HepG2 (cell line): ENCODE measurements around the gene ATRAID. TPM values are rescaled to one million over a fixed set of nuclear protein-coding genes. Genes with fewer than 3 reads are reported as not detected.

ENCODE experiments used
- CCDC6 ChIP-seq: sonication (generic); formaldehyde crosslinking; IDR thresholded peaks from 2 replicates; pipeline ENCODE4 v1.8.1; 2022; ENCODE audit warnings: mild to moderate bottlenecking, missing genetic modification reagents, moderate library complexity
- DMAP1 ChIP-seq: IDR thresholded peaks from 2 replicates; pipeline ENCODE4 v1.6.1; 2016
- GZF1 ChIP-seq: sonication (generic); formaldehyde crosslinking; IDR thresholded peaks from 2 replicates; pipeline ENCODE4 v1.5.1; 2020; ENCODE audit warnings: mild to moderate bottlenecking, missing genetic modification reagents
- HOXA9 ChIP-seq: sonication (generic); formaldehyde crosslinking; IDR thresholded peaks from 2 replicates; pipeline ENCODE4 v1.8.1; 2022; ENCODE audit warnings: missing genetic modification reagents, mild to moderate bottlenecking, moderate library complexity, borderline replicate concordance
- PAF1 ChIP-seq: IDR thresholded peaks from 2 replicates; pipeline ENCODE4 v1.6.1; 2016; ENCODE audit warnings: missing genetic modification reagents, missing compliant biosample characterization
- SMAD1 ChIP-seq: sonication (generic); formaldehyde crosslinking; IDR thresholded peaks from 2 replicates; pipeline ENCODE4 v1.4.0; 2020; ENCODE audit warnings: missing genetic modification reagents, low read depth, mild to moderate bottlenecking, borderline replicate concordance
- ZFP37 ChIP-seq: sonication (generic); formaldehyde crosslinking; IDR thresholded peaks from 2 replicates; pipeline ENCODE4 v1.4.0; 2020; ENCODE audit warnings: missing genetic modification reagents, borderline replicate concordance
- ZNF577 ChIP-seq: sonication (generic); formaldehyde crosslinking; IDR thresholded peaks from 2 replicates; pipeline ENCODE4 v1.4.0; 2020; ENCODE audit warnings: mild to moderate bottlenecking, low read depth, missing genetic modification reagents, borderline replicate concordance
- ZNF616 ChIP-seq: sonication (generic); formaldehyde crosslinking; IDR thresholded peaks from 2 replicates; pipeline ENCODE4 v1.5.0; 2020; ENCODE audit warnings: low read depth, mild to moderate bottlenecking, missing genetic modification reagents
- ZNF652 ChIP-seq: IDR thresholded peaks from 2 replicates; pipeline ENCODE4 v1.6.1; 2016; ENCODE audit warnings: low read depth, borderline replicate concordance
- ZNF749 ChIP-seq: sonication (generic); formaldehyde crosslinking; IDR thresholded peaks from 2 replicates; pipeline ENCODE4 v1.8.0; 2022; ENCODE audit warnings: mild to moderate bottlenecking, missing genetic modification reagents, moderate library complexity, borderline replicate concordance
- polyA plus RNA-seq, 8 experiments: library from polyadenylated mRNA; depleted of rRNA in 3 of 8; stranded (reverse) in 7 of 8; unstranded in 1 of 8; fragments of >200 nt; fragmentation: Illumina TruSeq in 4 of 8; extraction: Trizol in 4 of 8; gene quantifications; 2 replicates each; pipeline versions ENCODE4 v1.2.1 to v1.2.3, GENCODE V29; 2011 to 2016; ENCODE audit warnings: low read depth in 4 of 8, missing spikeins in 1 of 8, mixed read lengths in 1 of 8; ENCODE audit not compliant: insufficient read depth in 1 of 8
- total RNA-seq, 5 experiments: library from RNA; depleted of rRNA; stranded (reverse); fragments of >200 nt; fragmentation: Illumina TruSeq; extraction: Trizol; gene quantifications; 2 replicates each; pipeline ENCODE4 v1.2.3, GENCODE V29; 2016; ENCODE audit warnings: low read depth in 1 of 5
- TF ChIP-seq, protein P1 (sequence below): sonication (generic); formaldehyde crosslinking; IDR thresholded peaks from 2 replicates; pipeline ENCODE4 v1.8.1; 2023; ENCODE audit warnings: mild to moderate bottlenecking, moderate library complexity, missing genetic modification reagents
- TF ChIP-seq, protein P2 (sequence below): IDR thresholded peaks from 2 replicates; pipeline ENCODE4 v1.6.1; 2012; ENCODE audit warnings: inconsistent platforms
- TF ChIP-seq, protein P3 (sequence below): sonication (generic); formaldehyde crosslinking; conservative IDR thresholded peaks from 2 replicates; pipeline ENCODE4 v1.8.1; 2023; ENCODE audit warnings: missing genetic modification reagents
- TF ChIP-seq, protein P4 (sequence below): sonication (generic); formaldehyde crosslinking; IDR thresholded peaks from 2 replicates; pipeline ENCODE4 v1.8.1; 2023; ENCODE audit warnings: missing genetic modification reagents, mild to moderate bottlenecking, borderline replicate concordance
- TF ChIP-seq, protein P5 (sequence below): IDR thresholded peaks from 2 replicates; pipeline ENCODE4 v1.6.1; 2016; ENCODE audit warnings: missing compliant biosample characterization, missing genetic modification reagents, borderline replicate concordance
- TF ChIP-seq, protein P6 (sequence below): sonication (generic); formaldehyde crosslinking; conservative IDR thresholded peaks from 2 replicates; pipeline ENCODE4 v1.4.0; 2020; ENCODE audit warnings: mild to moderate bottlenecking, missing genetic modification reagents, moderate library complexity
- TF ChIP-seq, protein P7 (sequence below): sonication (generic); formaldehyde crosslinking; IDR thresholded peaks from 2 replicates; pipeline ENCODE4 v1.8.1; 2022; ENCODE audit warnings: mild to moderate bottlenecking, missing genetic modification reagents
- TF ChIP-seq, protein P8 (sequence below): conservative IDR thresholded peaks from 2 replicates; pipeline ENCODE4 v1.6.1; 2018; ENCODE audit warnings: missing genetic modification reagents

The ATRAID gene
- total and polyA plus RNA-seq, 2 of the 13 experiments (the other 11 are each of a cell fraction or from before 2014, with no cell fraction given), result 207 to 382 TPM

DNA sequence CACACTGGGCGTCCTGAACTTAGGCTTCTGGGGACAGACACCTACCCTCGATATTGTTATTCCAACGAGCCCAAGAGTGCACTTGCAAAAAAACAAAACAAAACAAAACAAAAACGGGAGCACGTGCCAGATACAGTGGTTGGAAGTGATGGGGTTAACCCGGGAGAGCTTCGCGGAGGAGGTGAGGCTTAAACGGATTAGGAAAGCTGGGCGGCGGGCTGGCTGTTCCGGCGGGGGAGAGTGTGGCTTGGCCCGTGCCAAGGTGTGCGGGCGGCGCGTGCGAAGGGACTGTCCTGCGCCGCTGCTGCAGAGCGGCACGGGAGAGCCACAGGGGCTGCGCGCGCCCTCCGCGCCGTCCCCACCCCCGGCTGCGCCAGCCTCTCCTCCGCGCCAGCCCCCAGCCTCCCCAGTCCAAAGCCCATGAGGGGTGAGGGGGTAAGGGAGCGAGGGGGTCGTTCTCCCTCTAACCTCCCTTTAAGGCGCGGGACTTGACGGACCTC lies 52.5 kb downstream of the ATRAID start (continued):
- TF ChIP-seq, protein P1, sequence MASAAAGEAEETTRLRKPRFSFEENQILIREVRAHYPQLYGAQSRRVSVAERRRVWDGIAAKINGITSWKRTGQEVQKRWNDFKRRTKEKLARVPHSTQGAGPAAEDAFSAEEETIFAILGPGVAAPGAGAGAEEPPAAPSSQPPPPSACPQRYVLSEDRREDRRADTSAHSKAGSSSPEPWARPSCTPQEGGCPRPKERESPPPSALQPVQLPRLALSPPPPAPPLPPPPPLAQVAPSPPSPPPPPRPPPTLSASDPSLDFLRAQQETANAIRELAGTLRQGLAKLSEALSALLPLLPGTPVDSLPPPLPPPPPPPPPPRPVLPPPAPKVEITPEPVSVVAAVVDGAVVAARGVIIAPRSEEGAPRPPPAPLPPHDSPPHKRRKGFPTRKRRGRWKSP, result no peak
- TF ChIP-seq, protein P2, sequence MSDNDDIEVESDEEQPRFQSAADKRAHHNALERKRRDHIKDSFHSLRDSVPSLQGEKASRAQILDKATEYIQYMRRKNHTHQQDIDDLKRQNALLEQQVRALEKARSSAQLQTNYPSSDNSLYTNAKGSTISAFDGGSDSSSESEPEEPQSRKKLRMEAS, result peak; percentile 56
- TF ChIP-seq HOXA9 (CRISPR knock-in tag), result 0 out of 2 replicates have a peak, but pooled peaks have one; percentile 11
- TF ChIP-seq PAF1 (CRISPR knock-in tag), result no peak
- TF ChIP-seq CCDC6, result 0 out of 2 replicates have a peak, but pooled peaks have one; percentile 52
- no peak for TF ChIP-seq ZNF577
- TF ChIP-seq, protein P3, sequence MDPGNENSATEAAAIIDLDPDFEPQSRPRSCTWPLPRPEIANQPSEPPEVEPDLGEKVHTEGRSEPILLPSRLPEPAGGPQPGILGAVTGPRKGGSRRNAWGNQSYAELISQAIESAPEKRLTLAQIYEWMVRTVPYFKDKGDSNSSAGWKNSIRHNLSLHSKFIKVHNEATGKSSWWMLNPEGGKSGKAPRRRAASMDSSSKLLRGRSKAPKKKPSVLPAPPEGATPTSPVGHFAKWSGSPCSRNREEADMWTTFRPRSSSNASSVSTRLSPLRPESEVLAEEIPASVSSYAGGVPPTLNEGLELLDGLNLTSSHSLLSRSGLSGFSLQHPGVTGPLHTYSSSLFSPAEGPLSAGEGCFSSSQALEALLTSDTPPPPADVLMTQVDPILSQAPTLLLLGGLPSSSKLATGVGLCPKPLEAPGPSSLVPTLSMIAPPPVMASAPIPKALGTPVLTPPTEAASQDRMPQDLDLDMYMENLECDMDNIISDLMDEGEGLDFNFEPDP, result no peak
- peak; percentile 9; the same call in 1 of the 2 replicates for TF ChIP-seq ZNF749 (CRISPR knock-in tag)
- no peak for TF ChIP-seq ZFP37 (CRISPR knock-in tag)
- peak; percentile 65 for TF ChIP-seq ZNF652 (CRISPR knock-in tag)
- no peak for TF ChIP-seq SMAD1
- TF ChIP-seq, protein P4, sequence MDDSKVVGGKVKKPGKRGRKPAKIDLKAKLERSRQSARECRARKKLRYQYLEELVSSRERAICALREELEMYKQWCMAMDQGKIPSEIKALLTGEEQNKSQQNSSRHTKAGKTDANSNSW (CRISPR knock-in tag), result peak; percentile 71; the same call in 1 of the 2 replicates
- TF ChIP-seq, protein P5, sequence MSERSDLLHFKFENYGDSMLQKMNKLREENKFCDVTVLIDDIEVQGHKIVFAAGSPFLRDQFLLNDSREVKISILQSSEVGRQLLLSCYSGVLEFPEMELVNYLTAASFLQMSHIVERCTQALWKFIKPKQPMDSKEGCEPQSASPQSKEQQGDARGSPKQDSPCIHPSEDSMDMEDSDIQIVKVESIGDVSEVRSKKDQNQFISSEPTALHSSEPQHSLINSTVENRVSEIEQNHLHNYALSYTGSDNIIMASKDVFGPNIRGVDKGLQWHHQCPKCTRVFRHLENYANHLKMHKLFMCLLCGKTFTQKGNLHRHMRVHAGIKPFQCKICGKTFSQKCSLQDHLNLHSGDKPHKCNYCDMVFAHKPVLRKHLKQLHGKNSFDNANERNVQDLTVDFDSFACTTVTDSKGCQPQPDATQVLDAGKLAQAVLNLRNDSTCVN (CRISPR knock-in tag), result no peak
- TF ChIP-seq, protein P6, sequence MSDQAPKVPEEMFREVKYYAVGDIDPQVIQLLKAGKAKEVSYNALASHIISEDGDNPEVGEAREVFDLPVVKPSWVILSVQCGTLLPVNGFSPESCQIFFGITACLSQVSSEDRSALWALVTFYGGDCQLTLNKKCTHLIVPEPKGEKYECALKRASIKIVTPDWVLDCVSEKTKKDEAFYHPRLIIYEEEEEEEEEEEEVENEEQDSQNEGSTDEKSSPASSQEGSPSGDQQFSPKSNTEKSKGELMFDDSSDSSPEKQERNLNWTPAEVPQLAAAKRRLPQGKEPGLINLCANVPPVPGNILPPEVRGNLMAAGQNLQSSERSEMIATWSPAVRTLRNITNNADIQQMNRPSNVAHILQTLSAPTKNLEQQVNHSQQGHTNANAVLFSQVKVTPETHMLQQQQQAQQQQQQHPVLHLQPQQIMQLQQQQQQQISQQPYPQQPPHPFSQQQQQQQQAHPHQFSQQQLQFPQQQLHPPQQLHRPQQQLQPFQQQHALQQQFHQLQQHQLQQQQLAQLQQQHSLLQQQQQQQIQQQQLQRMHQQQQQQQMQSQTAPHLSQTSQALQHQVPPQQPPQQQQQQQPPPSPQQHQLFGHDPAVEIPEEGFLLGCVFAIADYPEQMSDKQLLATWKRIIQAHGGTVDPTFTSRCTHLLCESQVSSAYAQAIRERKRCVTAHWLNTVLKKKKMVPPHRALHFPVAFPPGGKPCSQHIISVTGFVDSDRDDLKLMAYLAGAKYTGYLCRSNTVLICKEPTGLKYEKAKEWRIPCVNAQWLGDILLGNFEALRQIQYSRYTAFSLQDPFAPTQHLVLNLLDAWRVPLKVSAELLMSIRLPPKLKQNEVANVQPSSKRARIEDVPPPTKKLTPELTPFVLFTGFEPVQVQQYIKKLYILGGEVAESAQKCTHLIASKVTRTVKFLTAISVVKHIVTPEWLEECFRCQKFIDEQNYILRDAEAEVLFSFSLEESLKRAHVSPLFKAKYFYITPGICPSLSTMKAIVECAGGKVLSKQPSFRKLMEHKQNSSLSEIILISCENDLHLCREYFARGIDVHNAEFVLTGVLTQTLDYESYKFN, result no peak
- 0 out of 2 replicates have a peak, but pooled peaks have one; percentile 18 for TF ChIP-seq GZF1 (CRISPR knock-in tag)
- TF ChIP-seq, protein P7, sequence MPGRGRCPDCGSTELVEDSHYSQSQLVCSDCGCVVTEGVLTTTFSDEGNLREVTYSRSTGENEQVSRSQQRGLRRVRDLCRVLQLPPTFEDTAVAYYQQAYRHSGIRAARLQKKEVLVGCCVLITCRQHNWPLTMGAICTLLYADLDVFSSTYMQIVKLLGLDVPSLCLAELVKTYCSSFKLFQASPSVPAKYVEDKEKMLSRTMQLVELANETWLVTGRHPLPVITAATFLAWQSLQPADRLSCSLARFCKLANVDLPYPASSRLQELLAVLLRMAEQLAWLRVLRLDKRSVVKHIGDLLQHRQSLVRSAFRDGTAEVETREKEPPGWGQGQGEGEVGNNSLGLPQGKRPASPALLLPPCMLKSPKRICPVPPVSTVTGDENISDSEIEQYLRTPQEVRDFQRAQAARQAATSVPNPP, result no peak
- 0 out of 2 replicates have a peak, but pooled peaks have one; percentile 19 for TF ChIP-seq DMAP1 (CRISPR knock-in tag)
- TF ChIP-seq, protein P8, sequence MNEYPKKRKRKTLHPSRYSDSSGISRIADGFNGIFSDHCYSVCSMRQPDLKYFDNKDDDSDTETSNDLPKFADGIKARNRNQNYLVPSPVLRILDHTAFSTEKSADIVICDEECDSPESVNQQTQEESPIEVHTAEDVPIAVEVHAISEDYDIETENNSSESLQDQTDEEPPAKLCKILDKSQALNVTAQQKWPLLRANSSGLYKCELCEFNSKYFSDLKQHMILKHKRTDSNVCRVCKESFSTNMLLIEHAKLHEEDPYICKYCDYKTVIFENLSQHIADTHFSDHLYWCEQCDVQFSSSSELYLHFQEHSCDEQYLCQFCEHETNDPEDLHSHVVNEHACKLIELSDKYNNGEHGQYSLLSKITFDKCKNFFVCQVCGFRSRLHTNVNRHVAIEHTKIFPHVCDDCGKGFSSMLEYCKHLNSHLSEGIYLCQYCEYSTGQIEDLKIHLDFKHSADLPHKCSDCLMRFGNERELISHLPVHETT (CRISPR knock-in tag), result no peak
- no peak for TF ChIP-seq ZNF616
